ENCODE data around the gene NOC2L. TPM values are rescaled to one million over a fixed set of nuclear protein-coding genes. Genes with fewer than 3 reads are reported as not detected.

Gene NOC2L
- total RNA-seq, 2 experiments from 2014 or later = 58.2 to 58.4 TPM

- CTCF ChIA-PET = no interaction called here
- Mint-ChIP-seq H3K4me1 (peaks cover 8% of the 10 kb centered on the region), H3K9me3 (no peaks in the 10 kb centered on the region), H3K36me3 (ENCODE audit: low read depth) (no peaks in the 10 kb centered on the region), H3K27me3 (peaks cover 40% of the 10 kb centered on the region), H3K4me3 (no peak overlapping the region), H3K27ac (no peak overlapping the region)
- no peak for DNase-seq
- POLR2A ChIA-PET = interaction anchor here (1.4 kb wide), 1 partner anchor 22 kb away, joined by 4 read pairs; no protein-coding TSS in a partner anchor
Observed at GRCh38 chr1:920010-920409, 39.0 kb downstream of the NOC2L start.

DNA sequence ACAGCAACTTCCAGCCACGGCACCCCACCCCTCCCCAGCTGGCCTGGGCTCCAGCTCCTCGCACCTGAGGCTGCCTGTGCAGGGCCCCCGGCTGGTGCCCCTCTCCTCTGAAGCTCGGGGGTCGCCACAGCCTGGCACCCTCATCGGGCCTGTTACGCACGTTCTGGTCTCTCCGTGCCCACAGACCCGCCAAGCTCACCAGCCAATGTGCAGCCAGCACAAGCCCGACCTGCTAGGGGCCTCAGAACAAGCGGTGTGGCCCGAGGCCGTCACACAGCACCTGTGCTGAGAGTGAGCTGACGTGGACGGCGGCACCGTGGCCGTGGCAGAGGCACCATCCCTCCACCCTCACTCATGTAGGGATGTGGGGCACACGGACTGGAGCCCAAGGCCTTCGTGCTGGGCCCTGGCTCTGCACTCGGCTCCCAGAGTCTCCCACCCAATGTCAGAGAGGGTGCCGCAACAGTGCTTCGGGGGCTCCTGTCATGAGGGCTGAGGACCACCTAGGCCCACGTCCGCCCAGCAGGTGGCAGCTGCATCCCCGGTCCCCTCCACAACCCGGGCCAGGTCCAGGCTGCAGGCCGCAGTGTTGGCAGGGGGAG, 39.7 kb downstream of the NOC2L start:
- ChIA-PET POLR2A (no interaction called here), CTCF (no interaction called here)
- Mint-ChIP-seq H3K36me3 (ENCODE audit: low read depth) (no peaks in the 10 kb centered on the region), H3K27ac (no peak overlapping the region), H3K9me3 (no peaks in the 10 kb centered on the region), H3K27me3 (peaks cover 40% of the 10 kb centered on the region), H3K4me3 (no peak overlapping the region), H3K4me1 (peaks cover 8% of the 10 kb centered on the region)
- DNase-seq = no peak

DNA sequence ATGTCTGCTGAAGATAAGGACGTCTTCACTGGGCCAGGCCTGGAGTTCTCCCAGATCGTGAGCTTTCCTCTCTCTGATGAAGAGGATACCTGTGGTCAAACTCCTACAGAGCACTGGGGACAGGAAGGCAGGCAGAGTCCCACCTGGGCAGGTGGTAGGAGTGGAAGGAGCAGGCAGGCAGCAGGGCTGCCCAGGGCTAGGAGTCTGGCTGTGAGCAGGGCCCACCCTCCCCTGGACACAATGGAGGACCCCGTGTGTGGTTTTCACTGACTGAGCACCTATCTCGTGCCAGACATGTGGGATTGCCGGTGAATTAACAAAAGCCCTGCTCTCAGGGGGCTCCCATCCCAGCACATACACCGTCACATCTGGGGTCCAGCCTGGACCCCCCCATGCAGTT, 40.2 kb downstream of the NOC2L start:
- no peak overlapping the region for H3K4me3 Mint-ChIP-seq
- ChIA-PET CTCF (no interaction called here), POLR2A (no interaction called here)
- H3K27ac Mint-ChIP-seq = no peak overlapping the region
- peaks cover 40% of the 10 kb centered on the region for H3K27me3 Mint-ChIP-seq
- no peaks in the 10 kb centered on the region for H3K36me3 Mint-ChIP-seq (ENCODE audit: low read depth)
- H3K4me1 Mint-ChIP-seq = peaks cover 8% of the 10 kb centered on the region
- H3K9me3 Mint-ChIP-seq = no peaks in the 10 kb centered on the region
- DNase-seq = no peak

- Mint-ChIP-seq H3K36me3 (ENCODE audit: low read depth) (no peaks in the 10 kb centered on the region), H3K4me1 (peaks cover 7% of the 10 kb centered on the region), H3K27me3 (peaks cover 40% of the 10 kb centered on the region), H3K27ac (no peak overlapping the region), H3K9me3 (no peaks in the 10 kb centered on the region), H3K4me3 (no peak overlapping the region)
- no peak for DNase-seq
- ChIA-PET CTCF (no interaction called here), POLR2A (no interaction called here)
Observed at GRCh38 chr1:918353-918752, 40.7 kb downstream of the NOC2L start.

GRCh38 chr1:917466-918091, 41.5 kb downstream of the NOC2L start:
- Mint-ChIP-seq H3K4me1 (peaks cover 7% of the 10 kb centered on the region), H3K4me3 (no peak overlapping the region), H3K36me3 (ENCODE audit: low read depth) (no peaks in the 10 kb centered on the region), H3K27ac (no peak overlapping the region), H3K27me3 (peaks cover 36% of the 10 kb centered on the region), H3K9me3 (no peaks in the 10 kb centered on the region)
- ChIA-PET POLR2A (interaction anchor here (1.4 kb wide), 1 partner anchor 13 kb away, joined by 5 read pairs; no protein-coding TSS in a partner anchor), CTCF (no interaction called here)
- DNase-seq = no peak

DNA sequence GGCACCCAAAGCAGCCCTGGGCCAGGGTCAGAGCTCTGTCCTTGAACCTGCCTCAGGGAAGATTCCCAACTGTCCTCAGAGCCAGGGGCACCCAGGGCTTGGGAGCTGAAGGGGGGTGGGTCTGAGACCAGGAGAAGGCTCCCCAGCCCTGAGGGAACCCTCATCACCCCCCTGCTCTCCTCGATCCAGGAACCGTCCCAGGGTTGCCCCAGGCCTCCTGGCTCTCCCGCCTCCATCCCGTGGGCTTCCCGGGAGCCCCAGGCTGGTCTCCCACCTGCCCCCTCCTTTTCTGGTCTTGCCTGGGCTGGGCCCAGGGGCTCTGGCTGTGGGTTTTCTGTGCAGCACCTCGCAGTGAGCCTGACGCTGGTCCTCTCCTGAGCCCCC, 42.0 kb downstream of the NOC2L start:
- H3K36me3 Mint-ChIP-seq (ENCODE audit: low read depth) = no peaks in the 10 kb centered on the region
- H3K4me3 Mint-ChIP-seq = no peak overlapping the region
- DNase-seq = no peak
- peaks cover 34% of the 10 kb centered on the region for H3K27me3 Mint-ChIP-seq
- ChIA-PET CTCF (no interaction called here), POLR2A (interaction anchor here (1.4 kb wide), 1 partner anchor 12 kb away, joined by 5 read pairs; no protein-coding TSS in a partner anchor)
- H3K9me3 Mint-ChIP-seq = no peaks in the 10 kb centered on the region
- peaks cover 10% of the 10 kb centered on the region for H3K4me1 Mint-ChIP-seq
- H3K27ac Mint-ChIP-seq = no peak overlapping the region

- Mint-ChIP-seq H3K27ac (no peak overlapping the region), H3K36me3 (ENCODE audit: low read depth) (no peaks in the 10 kb centered on the region), H3K27me3 (peaks cover 33% of the 10 kb centered on the region), H3K9me3 (no peaks in the 10 kb centered on the region), H3K4me1 (peaks cover 7% of the 10 kb centered on the region), H3K4me3 (no peak overlapping the region)
- no peak for DNase-seq
- ChIA-PET POLR2A (interaction anchor here (1.4 kb wide), 1 partner anchor 11 kb away, joined by 5 read pairs; no protein-coding TSS in a partner anchor), CTCF (no interaction called here)
Observed at GRCh38 chr1:916173-917075, 42.6 kb downstream of the NOC2L start.

DNA sequence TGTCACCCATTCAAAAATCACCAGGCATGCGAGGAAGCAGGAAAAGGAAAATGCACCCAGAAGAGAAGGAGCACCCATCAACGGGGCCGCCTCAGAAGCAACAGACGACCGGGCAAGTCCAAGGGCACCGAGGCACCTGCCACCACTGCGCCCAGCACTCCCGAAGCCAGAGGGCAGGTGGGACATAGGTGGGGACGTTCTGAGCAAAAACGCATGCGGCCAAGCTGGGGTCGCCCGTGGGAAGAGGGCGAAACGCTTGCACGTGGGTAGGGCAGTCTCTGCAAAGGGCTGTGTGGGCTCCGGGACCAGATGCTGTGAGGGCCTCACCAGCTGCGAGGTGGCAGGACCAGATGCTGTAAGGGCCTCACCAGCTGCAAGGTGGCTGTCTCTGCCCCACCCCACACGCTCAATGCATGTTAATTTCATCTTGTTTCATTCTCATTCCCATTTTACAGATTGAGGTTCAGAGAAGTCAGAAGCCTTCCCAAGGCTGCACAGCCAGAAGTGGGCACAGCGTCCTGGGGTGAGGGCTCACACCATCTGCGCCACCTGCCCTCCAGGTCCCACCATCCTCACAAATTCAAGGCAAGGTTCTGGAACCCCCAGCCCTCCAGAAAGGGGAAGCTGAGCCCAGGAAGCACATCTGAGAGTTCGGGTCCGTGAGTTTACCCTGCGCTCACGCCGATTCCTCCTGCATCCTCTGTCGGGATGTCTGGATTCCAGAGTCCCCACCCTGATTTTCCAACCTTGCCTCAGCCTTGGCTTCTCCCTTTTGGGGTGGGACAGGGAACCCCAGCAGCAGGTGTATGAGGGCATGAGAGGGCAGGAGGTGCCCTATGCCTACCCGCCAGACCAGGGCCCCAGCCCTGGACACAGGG, 43.5 kb downstream of the NOC2L start:
- Mint-ChIP-seq H3K27ac (no peak overlapping the region), H3K9me3 (no peaks in the 10 kb centered on the region), H3K4me1 (peaks cover 9% of the 10 kb centered on the region), H3K27me3 (peaks cover 36% of the 10 kb centered on the region), H3K4me3 (no peak overlapping the region), H3K36me3 (ENCODE audit: low read depth) (no peaks in the 10 kb centered on the region)
- no peak for DNase-seq
- ChIA-PET CTCF (interaction anchor here (1.3 kb wide), 1 partner anchor 11 kb away, joined by 3 read pairs; no protein-coding TSS in a partner anchor), POLR2A (no interaction called here)

DNA sequence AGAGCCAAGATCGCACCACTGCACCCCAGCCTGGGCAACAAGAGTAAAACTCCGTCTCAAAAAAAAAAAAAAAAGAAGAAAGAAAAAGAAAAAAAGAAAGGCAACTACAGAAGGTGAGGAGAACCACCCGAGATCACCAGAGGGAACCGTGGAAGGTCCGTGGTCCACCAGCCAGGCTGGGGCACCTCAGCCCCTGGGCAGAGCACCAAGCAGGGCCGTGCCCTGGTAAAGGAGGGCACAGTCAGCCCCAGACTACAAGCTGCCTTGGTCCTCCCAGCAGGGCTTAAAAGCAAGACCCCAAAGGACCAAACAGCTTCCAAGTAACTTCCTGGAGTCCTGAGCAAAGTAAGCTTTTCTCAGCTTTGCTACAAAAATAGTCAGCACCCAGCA, 44.2 kb downstream of the NOC2L start:
- Mint-ChIP-seq H3K27me3 (peaks cover 35% of the 10 kb centered on the region), H3K27ac (no peak overlapping the region)
- POLR2A ChIA-PET = no interaction called here

GRCh38 chr1:914131-914890, 44.7 kb downstream of the NOC2L start:
- no peaks in the 10 kb centered on the region for H3K36me3 Mint-ChIP-seq (ENCODE audit: low read depth)
- POLR2A ChIA-PET = no interaction called here
- DNase-seq = no peak
- no peaks in the 10 kb centered on the region for H3K9me3 Mint-ChIP-seq
- H3K4me1 Mint-ChIP-seq = peaks cover 8% of the 10 kb centered on the region
- no peak overlapping the region for H3K4me3 Mint-ChIP-seq
- H3K27me3 Mint-ChIP-seq = peaks cover 35% of the 10 kb centered on the region
- H3K27ac Mint-ChIP-seq = no peak overlapping the region
- CTCF ChIA-PET = interaction anchor here (1.3 kb wide), 1 partner anchor 10 kb away, joined by 3 read pairs; no protein-coding TSS in a partner anchor

More for the DNA sequence above, 44.2 kb downstream of the NOC2L start:
- CTCF ChIA-PET = interaction anchor here (1.3 kb wide), 1 partner anchor 10 kb away, joined by 3 read pairs; no protein-coding TSS in a partner anchor
- DNase-seq = no peak
- Mint-ChIP-seq H3K9me3 (no peaks in the 10 kb centered on the region), H3K36me3 (ENCODE audit: low read depth) (no peaks in the 10 kb centered on the region), H3K4me3 (no peak overlapping the region), H3K4me1 (peaks cover 8% of the 10 kb centered on the region)

DNA sequence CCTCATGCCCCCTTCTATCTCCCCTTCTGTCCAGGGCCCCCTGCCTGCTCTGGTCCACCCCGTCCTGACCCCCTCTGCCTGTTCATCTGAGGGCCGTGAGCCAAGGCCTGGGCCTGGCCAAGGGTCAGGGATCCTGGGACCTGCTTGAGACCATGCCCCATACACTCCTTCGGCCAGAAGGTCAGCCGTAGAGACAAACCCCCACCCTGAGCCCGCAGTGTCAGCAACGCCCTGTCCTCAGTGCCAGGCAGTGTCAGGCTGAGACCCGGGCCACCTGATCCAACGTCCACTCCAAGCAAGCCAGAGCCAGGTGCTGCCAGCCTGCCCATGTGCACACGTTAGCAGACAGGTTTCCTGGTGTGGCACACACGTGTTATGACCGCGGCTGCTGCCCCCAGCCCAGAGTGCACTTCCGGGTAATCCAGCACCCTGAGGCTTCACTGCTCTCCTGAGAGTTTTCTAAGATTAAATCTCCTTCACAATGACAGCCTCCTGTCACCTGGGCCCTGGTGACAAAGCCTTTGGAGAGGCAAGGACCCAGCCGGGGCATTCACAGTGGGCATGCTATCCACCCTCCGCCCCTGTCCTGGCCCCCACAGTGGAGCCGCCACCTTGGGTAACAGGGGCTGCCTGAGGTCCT, 45.4 kb downstream of the NOC2L start:
- Mint-ChIP-seq H3K36me3 (ENCODE audit: low read depth) (no peaks in the 10 kb centered on the region), H3K4me3 (no peak overlapping the region), H3K27ac (no peak overlapping the region), H3K27me3 (peaks cover 33% of the 10 kb centered on the region), H3K4me1 (peaks cover 8% of the 10 kb centered on the region), H3K9me3 (no peaks in the 10 kb centered on the region)
- no peak for DNase-seq
- CTCF ChIA-PET = no interaction called here
- POLR2A ChIA-PET = no interaction called here

Data from activated CD4-positive, alpha-beta memory T cell treated with anti-CD3 and anti-CD28 coated beads, Interleukin-2, amount 10 ng/mL, durations not matched to agents 7 days and 5 days (primary cell).